H1 (cell line): ENCODE results near the gene CUTA. TPM values are rescaled to one million over a fixed set of nuclear protein-coding genes. Genes with fewer than 3 reads are reported as not detected.

Experiments
- ATF2 ChIP-seq: IDR thresholded peaks from 2 replicates; pipeline ENCODE4 v1.6.1; 2012; ENCODE audit warnings: low read length, inconsistent platforms
- CEBPB ChIP-seq: IDR thresholded peaks from 2 replicates; pipeline ENCODE4 v1.6.1; 2012; ENCODE audit warnings: low read depth, low read length
- EGR1 ChIP-seq: IDR thresholded peaks from 2 replicates; pipeline ENCODE4 v1.6.1; 2011; ENCODE audit warnings: low read depth, low read length, borderline replicate concordance
- EP300 ChIP-seq, 2 experiments: IDR thresholded peaks; 1 replicate in 1 of 2; 2 replicates in 1 of 2; pipeline ENCODE4 v1.6.1; 2011 to 2012; ENCODE audit warnings: low read depth in 2 of 2, low read length in 2 of 2, mild to moderate bottlenecking in 2 of 2, borderline replicate concordance in 1 of 2, inconsistent platforms in 1 of 2, moderate library complexity in 1 of 2
- HDAC2 ChIP-seq, 2 experiments: fragments of 300-600 bp in 1 of 2; sonication (generic) in 1 of 2; IDR thresholded peaks; 2 replicates each; pipeline ENCODE4 v1.6.1; 2011 to 2012; ENCODE audit warnings: low read depth in 2 of 2, low read length in 2 of 2, mild to moderate bottlenecking in 2 of 2, moderate library complexity in 2 of 2, borderline replicate concordance in 1 of 2, inconsistent platforms in 1 of 2
- NRF1 ChIP-seq: IDR thresholded peaks from 2 replicates; pipeline ENCODE4 v1.6.1; 2011; ENCODE audit warnings: mild to moderate bottlenecking, low read depth, low read length, improper control_type of control experiment
- PHF8 ChIP-seq: fragments of 200-600 bp; sonication (generic); conservative IDR thresholded peaks from 2 replicates; pipeline ENCODE4 v1.7.1; 2012; ENCODE audit warnings: low read depth, mild to moderate bottlenecking, inconsistent platforms, low read length, moderate library complexity
- POLR2AphosphoS5 ChIP-seq: IDR thresholded peaks from 2 replicates; pipeline ENCODE4 v1.6.1; 2011; ENCODE audit warnings: low read depth, low read length
- RXRA ChIP-seq: IDR thresholded peaks from 2 replicates; pipeline ENCODE4 v1.6.1; 2011; ENCODE audit warnings: low read depth, mild to moderate bottlenecking, low read length, moderate library complexity; ENCODE audit not compliant: insufficient read depth
- SAP30 ChIP-seq: fragments of 300-600 bp; sonication (generic); IDR thresholded peaks from 2 replicates; pipeline ENCODE4 v1.7.1; 2012; ENCODE audit warnings: low read length, moderate library complexity, mild to moderate bottlenecking, inconsistent platforms; ENCODE audit not compliant: insufficient read depth, insufficient replicate concordance
- SP2 ChIP-seq: IDR thresholded peaks from 2 replicates; pipeline ENCODE4 v1.6.1; 2012; ENCODE audit warnings: mild to moderate bottlenecking, low read length, inconsistent platforms
- SP4 ChIP-seq: IDR thresholded peaks from 2 replicates; pipeline ENCODE4 v1.6.1; 2012; ENCODE audit warnings: low read length, inconsistent platforms
- SRF ChIP-seq: IDR thresholded peaks from 2 replicates; pipeline ENCODE4 v1.6.1; 2011; ENCODE audit warnings: mild to moderate bottlenecking, low read depth, low read length, moderate library complexity
- SUZ12 ChIP-seq: fragments of 200-600 bp; sonication (generic); IDR thresholded peaks from 2 replicates; pipeline ENCODE4 v1.6.1; 2012; ENCODE audit warnings: mild to moderate bottlenecking, inconsistent platforms, low read length, moderate library complexity, mixed read lengths
- TEAD4 ChIP-seq: IDR thresholded peaks from 2 replicates; pipeline ENCODE4 v1.6.1; 2012; ENCODE audit warnings: low read depth, low read length, inconsistent platforms, mixed read lengths
- ZNF274 ChIP-seq: IDR thresholded peaks from 2 replicates; pipeline ENCODE4 v1.7.0; 2012; ENCODE audit warnings: low read length, borderline replicate concordance; ENCODE audit errors: extremely low read depth
- polyA plus RNA-seq, 7 experiments: library from polyadenylated mRNA; depleted of rRNA in 3 of 7; stranded (reverse) in 5 of 7; unstranded in 2 of 7; fragments of >200 nt in 5 of 7; fragments of 200-250 nt in 2 of 7; gene quantifications; 1 replicate in 5 of 7; 2 replicates in 1 of 7; 4 replicates in 1 of 7; pipeline versions ENCODE4 v1.2.1 to v1.2.3, GENCODE V29; 2011 to 2013; ENCODE audit warnings: missing spikeins in 2 of 7, mixed read lengths in 2 of 7
- total RNA-seq: library from RNA; stranded (reverse); fragmentation: NEBNext Ultra II Directional; extraction: Animal tissue kit (Norgen Biotek cat#: 25700); gene quantifications from 2 replicates; pipeline ENCODE4 v1.2.1, GENCODE V29; 2021

Gene CUTA
- total and polyA plus RNA-seq, 2 of the 8 experiments (the other 6 are each of a cell fraction or from before 2014, with no cell fraction given), result 297 to 460 TPM

GRCh38 chr6:33391278-33391921 is 26.5 kb downstream of the CUTA start, which contains the start of gene KIFC1 (continued):
- TF ChIP-seq ATF2 (no peak; the same call in 1 of the 2 replicates), SP2 (no peak), SUZ12 (no peak), PHF8 (no peak), EP300 (IDR thresholded peaks at IDR 0.05; ENCODE audit: borderline replicate concordance in 1 of 2, low read depth in 2 of 2, low read length in 2 of 2) (0 out of 3 replicates have a peak, but pooled peaks of 1 of the 2 experiments have one; percentile 18), HDAC2 (IDR thresholded peaks at IDR 0.05; ENCODE audit: borderline replicate concordance in 1 of 2, low read depth in 2 of 2, low read length in 2 of 2) (no peak), POLR2AphosphoS5 (peak; percentile 62; the same call in 1 of the 2 replicates), TEAD4 (no peak), SRF (no peak), RXRA (no peak), SP4 (peak; percentile 45; the same call in 1 of the 2 replicates), SAP30 (no peak), ZNF274 (no peak), CEBPB (no peak), EGR1 (peak; percentile 44; the same call in 1 of the 2 replicates), NRF1 (peak; percentile 51)
